Neural progenitor cell (in vitro differentiated cells): Measurements from ENCODE around the gene PRDM16. TPM values are rescaled to one million over a fixed set of nuclear protein-coding genes. Genes with fewer than 3 reads are reported as not detected.

Experiments used
- DNase-seq: peaks from one replicate; pipeline ENCODE4 v3.0.0-alpha.2; 2016; ENCODE audit warnings: low spot score
- H2AFZ ChIP-seq: fragments of 200-600 bp; sonication (generic); replicated peaks from 2 replicates; pipeline ENCODE4 v1.6.1; 2016; ENCODE audit warnings: antibody characterized with exemption
- H3F3A ChIP-seq: fragments of 200-600 bp; sonication (generic); 2 replicates; pipeline ENCODE4 v1.6.1; 2016; ENCODE audit warnings: antibody characterized with exemption, low read depth
- H3K27ac ChIP-seq: fragments of 200-600 bp; sonication (generic); 2 replicates; pipeline ENCODE4 v1.5.1; 2016; ENCODE audit warnings: mild to moderate bottlenecking
- H3K27me3 ChIP-seq: fragments of 200-600 bp; sonication (generic); 2 replicates; pipeline ENCODE4 v1.6.1; 2016; ENCODE audit warnings: mild to moderate bottlenecking, moderate library complexity
- H3K36me3 ChIP-seq: fragments of 200-600 bp; sonication (generic); 2 replicates; pipeline ENCODE4 v1.5.1; 2016
- H3K4me1 ChIP-seq: fragments of 200-600 bp; sonication (generic); 2 replicates; pipeline ENCODE4 v1.6.1; 2016; ENCODE audit warnings: mixed run types
- H3K4me2 ChIP-seq: fragments of 200-600 bp; sonication (generic); 2 replicates; pipeline ENCODE4 v1.6.1; 2016
- H3K4me3 ChIP-seq: fragments of 200-600 bp; sonication (generic); 2 replicates; pipeline ENCODE4 v1.5.1; 2016
- H3K79me2 ChIP-seq: fragments of 200-600 bp; sonication (generic); 2 replicates; pipeline ENCODE4 v1.6.1; 2016; ENCODE audit warnings: low read depth
- H3K9ac ChIP-seq: fragments of 200-600 bp; sonication (generic); 2 replicates; pipeline ENCODE4 v1.6.1; 2016
- H3K9me3 ChIP-seq: fragments of 200-600 bp; sonication (generic); 2 replicates; pipeline ENCODE4 v1.5.1; 2016; ENCODE audit warnings: low read depth
- H4K20me1 ChIP-seq: fragments of 200-600 bp; sonication (generic); 2 replicates; pipeline ENCODE4 v1.6.1; 2016; ENCODE audit warnings: low read depth
- H3K27ac Mint-ChIP-seq: 3 replicates; pipeline ENCODE4 v1.8.0; 2021; ENCODE audit warnings: mixed read lengths
- H3K27me3 Mint-ChIP-seq: 2 replicates; pipeline ENCODE4 v1.8.0; 2022; ENCODE audit warnings: low read depth, mild to moderate bottlenecking, inconsistent platforms, moderate library complexity, mixed read lengths; ENCODE audit not compliant: insufficient read depth
- H3K36me3 Mint-ChIP-seq: 3 replicates; pipeline ENCODE4 v1.8.0; 2021; ENCODE audit warnings: mixed read lengths
- H3K4me1 Mint-ChIP-seq: 3 replicates; pipeline ENCODE4 v1.8.0; 2021; ENCODE audit warnings: mixed read lengths
- H3K4me3 Mint-ChIP-seq: 3 replicates; pipeline ENCODE4 v1.8.0; 2021; ENCODE audit warnings: mild to moderate bottlenecking, moderate library complexity, mixed read lengths
- H3K9me3 Mint-ChIP-seq: 3 replicates; pipeline ENCODE4 v1.8.0; 2020; ENCODE audit warnings: mixed read lengths
- CTCF ChIP-seq: fragments of 200-600 bp; sonication (generic); IDR thresholded peaks from 2 replicates; pipeline ENCODE4 v1.5.1; 2017; ENCODE audit warnings: antibody characterized with exemption, mild to moderate bottlenecking
- EZH2 ChIP-seq: fragments of 200-600 bp; sonication (generic); IDR thresholded peaks from 2 replicates; pipeline ENCODE4 v1.6.1; 2017; ENCODE audit warnings: antibody characterized with exemption, mild to moderate bottlenecking, moderate library complexity
- EZH2phosphoT487 ChIP-seq: fragments of 200-600 bp; sonication (generic); IDR thresholded peaks from 2 replicates; pipeline ENCODE4 v1.6.1; 2017; ENCODE audit warnings: antibody characterized with exemption
- total RNA-seq: library from RNA; depleted of rRNA; stranded (reverse); fragments of >200 nt; gene quantifications from 2 replicates; pipeline ENCODE4 v1.2.3, GENCODE V29; 2015; ENCODE audit warnings: low replicate concordance

The PRDM16 gene
- total RNA-seq, 1 donor from 2014 or later, result 1.9 TPM

- DNase-seq, result no peak
- Histone ChIP-seq H2AFZ (no peak overlapping the region), H3K4me2 (no peak overlapping the region), H3K79me2 (no peaks in the 10 kb centered on the region), H3K27me3 (no peaks in the 10 kb centered on the region), H3K36me3 (no peaks in the 10 kb centered on the region), H3F3A (peaks cover 14% of the 10 kb centered on the region), H3K4me3 (no peak overlapping the region), H3K9ac (no peak overlapping the region), H3K27ac (no peak overlapping the region), H4K20me1 (no peaks in the 10 kb centered on the region), H3K4me1 (peaks cover 14% of the 10 kb centered on the region), H3K9me3 (no peaks in the 10 kb centered on the region)
- TF ChIP-seq EZH2 (no peak), EZH2phosphoT487 (no peak), CTCF (no peak)
- Mint-ChIP-seq H3K4me3 (no peak overlapping the region), H3K4me1 (peaks cover 40% of the 10 kb centered on the region), H3K9me3 (peaks cover 4% of the 10 kb centered on the region), H3K27ac (no peak overlapping the region), H3K36me3 (peaks cover 4% of the 10 kb centered on the region), H3K27me3 (peaks cover 16% of the 10 kb centered on the region)
Measured at GRCh38 chr1:3469104-3469848, 400.3 kb downstream of the PRDM16 start.

GRCh38 chr1:3469849-3470649, 401.0 kb downstream of the PRDM16 start:
- Mint-ChIP-seq H3K4me3 (peak overlapping the region; percentile 76), H3K4me1 (peaks cover 38% of the 10 kb centered on the region), H3K9me3 (peaks cover 4% of the 10 kb centered on the region), H3K27me3 (peaks cover 16% of the 10 kb centered on the region), H3K36me3 (peaks cover 4% of the 10 kb centered on the region), H3K27ac (peak overlapping the region; percentile 64)
- H3K79me2 ChIP-seq, result no peaks in the 10 kb centered on the region
- no peak for DNase-seq
- H3K27ac ChIP-seq, result no peak overlapping the region
- no peaks in the 10 kb centered on the region for H3K36me3 ChIP-seq
- peaks cover 14% of the 10 kb centered on the region for H3K4me1 ChIP-seq
- peaks cover 14% of the 10 kb centered on the region for H3F3A ChIP-seq
- H3K4me3 ChIP-seq, result no peak overlapping the region
- H3K9ac ChIP-seq, result no peak overlapping the region
- TF ChIP-seq EZH2, result no peak
- no peak for TF ChIP-seq CTCF
- no peak for TF ChIP-seq EZH2phosphoT487
- no peaks in the 10 kb centered on the region for H4K20me1 ChIP-seq
- H2AFZ ChIP-seq, result no peak overlapping the region
- no peaks in the 10 kb centered on the region for H3K27me3 ChIP-seq
- no peak overlapping the region for H3K4me2 ChIP-seq
- H3K9me3 ChIP-seq, result no peaks in the 10 kb centered on the region

- no peak overlapping the region for H3K9ac ChIP-seq
- H3K4me1 ChIP-seq, result peaks cover 14% of the 10 kb centered on the region
- H2AFZ ChIP-seq, result no peak overlapping the region
- peak overlapping the region; percentile 64 for H3K27ac Mint-ChIP-seq
- H3K9me3 ChIP-seq, result no peaks in the 10 kb centered on the region
- H3K27ac ChIP-seq, result no peak overlapping the region
- no peaks in the 10 kb centered on the region for H3K27me3 ChIP-seq
- TF ChIP-seq EZH2phosphoT487, result no peak
- TF ChIP-seq CTCF, result no peak
- TF ChIP-seq EZH2, result no peak
- no peak overlapping the region for H3K4me3 ChIP-seq
- H3K4me3 Mint-ChIP-seq, result peak overlapping the region; percentile 76
- no peaks in the 10 kb centered on the region for H4K20me1 ChIP-seq
- H3K27me3 Mint-ChIP-seq, result peaks cover 16% of the 10 kb centered on the region
- H3F3A ChIP-seq, result peaks cover 14% of the 10 kb centered on the region
- peaks cover 36% of the 10 kb centered on the region for H3K4me1 Mint-ChIP-seq
- H3K36me3 ChIP-seq, result no peaks in the 10 kb centered on the region
- H3K79me2 ChIP-seq, result no peaks in the 10 kb centered on the region
- H3K9me3 Mint-ChIP-seq, result peaks cover 4% of the 10 kb centered on the region
- no peak for DNase-seq
- H3K36me3 Mint-ChIP-seq, result peaks cover 4% of the 10 kb centered on the region
- peak overlapping the region; percentile 72 for H3K4me2 ChIP-seq
Measured at GRCh38 chr1:3470650-3471355, 401.8 kb downstream of the PRDM16 start.
